PC-9 (cell line): ENCODE results near the gene ADAM19.

Experiments
- EZH2 ChIP-seq: fragments of 200-600 bp; sonication (generic); IDR thresholded peaks from 2 replicates; pipeline ENCODE4 v1.8.0; 2017; ENCODE audit warnings: antibody characterized with exemption, low read depth
- TF ChIP-seq, protein P1 (sequence below): fragments of 200-600 bp; sonication (generic); conservative IDR thresholded peaks from 2 replicates; pipeline ENCODE4 v1.6.1; 2017; ENCODE audit warnings: mixed run types, antibody characterized with exemption, mild to moderate bottlenecking, moderate library complexity

DNA sequence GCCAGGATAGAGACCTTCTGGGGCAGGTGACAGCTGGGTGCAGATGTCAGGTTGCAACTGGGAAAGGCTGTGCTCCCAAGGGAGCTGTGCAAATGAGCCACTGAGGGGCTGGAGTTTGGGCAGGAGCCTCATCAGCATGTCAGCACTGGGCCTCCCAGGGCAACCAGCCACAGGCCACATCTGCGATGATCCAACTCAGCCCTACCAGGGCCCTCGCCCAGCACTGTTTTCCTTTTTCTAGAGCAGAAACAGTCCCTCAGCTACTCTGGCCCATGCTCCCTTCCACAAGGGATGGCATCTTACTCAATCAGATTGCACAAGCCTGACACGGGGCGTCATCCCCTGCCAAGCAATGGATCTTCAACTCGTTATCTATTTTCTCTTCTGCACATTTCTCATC is 90.8 kb downstream of the ADAM19 start:
- TF ChIP-seq EZH2, result no peak
- TF ChIP-seq, protein P1, sequence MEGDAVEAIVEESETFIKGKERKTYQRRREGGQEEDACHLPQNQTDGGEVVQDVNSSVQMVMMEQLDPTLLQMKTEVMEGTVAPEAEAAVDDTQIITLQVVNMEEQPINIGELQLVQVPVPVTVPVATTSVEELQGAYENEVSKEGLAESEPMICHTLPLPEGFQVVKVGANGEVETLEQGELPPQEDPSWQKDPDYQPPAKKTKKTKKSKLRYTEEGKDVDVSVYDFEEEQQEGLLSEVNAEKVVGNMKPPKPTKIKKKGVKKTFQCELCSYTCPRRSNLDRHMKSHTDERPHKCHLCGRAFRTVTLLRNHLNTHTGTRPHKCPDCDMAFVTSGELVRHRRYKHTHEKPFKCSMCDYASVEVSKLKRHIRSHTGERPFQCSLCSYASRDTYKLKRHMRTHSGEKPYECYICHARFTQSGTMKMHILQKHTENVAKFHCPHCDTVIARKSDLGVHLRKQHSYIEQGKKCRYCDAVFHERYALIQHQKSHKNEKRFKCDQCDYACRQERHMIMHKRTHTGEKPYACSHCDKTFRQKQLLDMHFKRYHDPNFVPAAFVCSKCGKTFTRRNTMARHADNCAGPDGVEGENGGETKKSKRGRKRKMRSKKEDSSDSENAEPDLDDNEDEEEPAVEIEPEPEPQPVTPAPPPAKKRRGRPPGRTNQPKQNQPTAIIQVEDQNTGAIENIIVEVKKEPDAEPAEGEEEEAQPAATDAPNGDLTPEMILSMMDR, result no peak
